SU-DHL-6 (cell line): ENCODE results near the gene ABCD3.

Source experiments
- CTCF ChIP-seq: fragments of 200-600 bp; sonication (generic); IDR thresholded peaks from one replicate; pipeline ENCODE4 v1.5.1; 2017; ENCODE audit warnings: antibody characterized with exemption, mild to moderate bottlenecking, low read length, moderate library complexity; ENCODE audit not compliant: insufficient read depth, poor library complexity, severe bottlenecking
- EZH2phosphoT487 ChIP-seq: fragments of 200-600 bp; sonication (generic), shearing (Covaris generic); conservative IDR thresholded peaks from 2 replicates; pipeline ENCODE4 v1.6.1; 2018; ENCODE audit warnings: mild to moderate bottlenecking, antibody characterized with exemption, low read length, moderate library complexity, mixed read lengths

DNA sequence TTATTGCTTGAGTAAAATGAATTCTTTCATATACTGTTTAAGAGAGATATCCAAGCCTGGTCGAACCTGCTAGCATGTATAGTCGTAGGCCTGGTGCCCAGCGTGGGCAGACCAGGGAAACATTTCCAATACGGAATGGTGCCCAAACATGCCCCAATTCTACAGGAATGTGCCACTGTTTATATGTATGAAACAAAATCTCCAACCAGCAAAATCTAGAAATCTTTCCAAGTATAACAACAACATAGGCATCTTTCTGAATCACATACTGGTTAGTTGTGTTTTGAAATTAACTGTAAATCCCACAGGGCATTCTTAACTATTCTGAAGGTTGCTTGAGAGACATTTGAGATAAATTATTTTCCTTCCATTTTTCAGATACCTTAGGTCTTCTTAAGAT lies 17.0 kb upstream of the ABCD3 start:
- TF ChIP-seq CTCF, result no peak
- TF ChIP-seq EZH2phosphoT487, result no peak
